Measurements from ENCODE around the gene ZFP69.

The ZFP69 gene

DNA sequence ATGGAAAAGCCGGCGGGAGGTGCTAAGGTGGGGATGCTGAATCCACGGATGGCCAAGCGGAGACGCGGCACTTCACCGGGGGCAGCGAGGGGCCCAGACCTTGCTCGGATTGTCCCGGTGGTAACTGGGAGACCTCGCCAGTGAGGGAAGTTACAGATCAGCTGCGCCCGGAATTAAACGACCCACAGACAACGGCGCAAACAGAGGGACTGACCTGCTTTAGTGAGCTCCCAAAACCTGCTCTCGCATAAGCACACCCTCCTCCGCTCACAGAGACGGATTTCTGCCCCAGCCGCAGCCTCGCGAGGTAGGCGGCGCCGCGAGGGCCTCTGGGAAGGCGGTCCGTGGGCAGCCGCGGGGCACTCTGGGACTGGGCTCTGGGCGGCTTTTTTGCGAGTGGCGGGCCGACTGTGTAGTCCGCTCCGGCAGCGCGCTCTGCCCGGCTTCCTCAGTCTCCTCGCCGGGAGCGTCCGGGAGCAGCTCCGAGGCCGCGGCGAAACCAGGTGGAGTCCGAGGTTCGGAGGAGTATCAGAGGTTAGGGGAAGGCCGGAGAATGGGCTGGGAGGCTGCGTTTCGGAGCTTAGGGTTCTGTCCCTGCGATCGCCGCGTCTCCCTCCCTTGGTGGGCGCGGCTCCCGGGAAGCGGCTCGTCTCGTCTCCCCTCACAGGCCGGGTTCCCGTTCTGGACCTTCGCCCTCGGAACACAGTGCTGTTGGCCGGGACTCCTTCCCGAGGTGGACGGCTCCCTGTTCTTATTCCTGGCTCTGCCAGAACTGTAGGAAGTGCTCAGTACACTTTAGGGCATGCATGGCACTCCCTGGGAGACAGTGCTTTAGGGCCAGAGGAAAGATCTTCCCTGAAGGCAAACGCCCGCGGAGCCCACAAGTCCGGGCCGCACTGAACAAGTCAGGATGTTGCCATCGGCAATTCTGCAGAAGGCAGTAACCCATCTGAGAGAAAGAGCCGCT lies 31.6 kb downstream of the ZFP69 start, which contains the start of gene EXO5:
TSS of gene EXO5 (plus strand) at position 393 of the 967 bp plus-strand sequence. CDS start 5,778 bp downstream, outside the sequence.
- peak; percentile 76 for DNase-seq

DNA sequence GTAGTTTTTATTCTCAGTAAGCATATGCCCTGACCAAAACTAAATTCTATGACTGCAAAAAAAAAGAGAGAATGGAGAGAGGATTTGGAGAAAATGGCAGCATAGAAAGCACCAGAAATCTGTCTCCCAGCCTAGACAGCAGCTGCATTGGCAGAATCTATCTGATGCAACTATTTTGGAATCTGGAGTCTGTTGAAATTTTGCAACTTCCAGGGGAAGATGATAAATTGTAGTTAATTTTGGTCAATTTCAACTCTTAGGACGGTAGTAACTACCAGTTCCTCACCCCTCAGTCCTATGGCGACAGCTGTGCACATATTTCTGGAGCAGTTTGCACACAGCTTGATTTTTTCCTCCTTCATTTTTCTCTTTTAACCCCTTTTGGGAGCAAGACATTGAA lies 42.4 kb downstream of the ZFP69 start:
- no peak for DNase-seq

DNA sequence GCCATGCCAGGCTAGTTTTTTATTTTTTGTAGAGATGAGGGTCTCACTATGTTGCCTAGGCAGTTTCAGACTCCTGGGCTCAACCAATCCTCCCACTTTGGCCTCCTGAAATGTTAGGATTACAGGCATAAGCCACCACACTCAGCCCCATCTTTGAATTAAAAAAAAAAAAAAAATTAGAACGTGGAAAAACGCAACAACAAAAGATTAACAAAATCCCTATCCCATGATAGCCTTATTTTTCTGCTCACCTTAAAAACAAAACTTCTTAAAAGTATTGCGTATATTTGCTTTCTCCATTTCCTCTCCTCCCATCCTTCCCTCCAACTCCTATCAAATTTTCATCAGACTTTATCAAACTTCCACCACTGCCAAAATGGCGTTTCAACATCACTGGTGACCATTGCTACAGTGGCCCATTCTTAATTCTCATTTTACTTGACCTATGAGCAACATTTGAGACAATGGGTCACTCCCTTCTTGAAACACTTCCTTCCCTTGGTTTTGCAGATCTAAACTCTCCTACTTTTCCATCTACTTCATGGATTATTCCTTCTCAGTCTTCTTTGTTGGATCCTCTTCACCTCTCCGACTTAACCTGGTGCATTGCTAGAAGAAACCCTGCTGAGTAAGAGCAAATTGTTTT lies 53.8 kb downstream of the ZFP69 start:
- DNase-seq = no peak

DNA sequence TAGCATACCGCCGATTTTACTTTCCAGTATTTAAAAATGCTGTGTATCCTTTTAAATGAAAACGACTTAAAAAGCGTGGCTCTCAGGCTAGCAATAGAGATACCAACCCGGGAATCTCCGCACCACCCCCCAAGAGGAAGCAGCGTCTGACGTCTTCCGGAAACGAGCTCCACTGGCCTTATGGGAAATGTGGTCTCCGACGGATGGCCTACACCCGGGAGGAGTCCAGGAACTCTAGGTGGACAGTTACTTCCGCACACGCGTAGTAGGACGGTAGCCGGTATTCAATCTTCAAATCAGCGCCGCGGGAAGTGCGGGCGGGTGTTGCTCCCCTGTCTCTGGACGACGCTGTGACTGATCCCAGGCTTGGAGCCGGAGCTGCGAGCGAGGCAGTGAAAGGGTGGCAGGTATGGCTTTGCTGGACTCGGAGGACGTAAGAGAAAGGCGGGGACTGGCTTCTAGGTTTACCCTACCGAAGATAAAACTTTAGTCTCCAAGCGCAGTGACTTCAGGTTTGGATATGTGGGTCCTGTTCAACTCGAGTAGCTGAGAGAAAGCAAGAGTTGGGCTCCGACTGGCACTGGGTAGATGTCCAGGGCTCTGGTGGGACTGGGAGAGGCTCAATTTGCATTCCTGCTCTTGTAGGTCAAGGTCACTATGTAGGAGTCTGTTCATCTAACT lies 54.4 kb downstream of the ZFP69 start, which contains the start of gene ZNF684:
TSS of gene ZNF684 (plus strand) at position 257 of the 681 bp plus-strand sequence. CDS start 1,530 bp downstream, outside the sequence.
- DNase-seq = peak; percentile 73

DNA sequence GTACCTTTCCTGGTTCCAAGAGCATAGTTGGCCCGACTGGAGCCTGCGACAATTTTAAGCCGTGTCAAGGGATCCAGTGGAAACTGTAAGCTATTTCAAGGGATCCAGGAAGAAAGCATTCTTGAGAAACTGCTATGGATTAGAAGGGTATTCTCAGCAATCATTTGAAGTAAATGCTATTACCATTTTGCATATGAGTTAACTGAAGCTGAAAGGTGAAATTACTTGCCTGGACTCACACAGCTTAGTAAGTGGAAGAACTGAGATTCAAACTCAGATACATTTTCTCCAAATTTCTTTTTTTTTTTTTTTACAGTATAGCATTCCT lies 54.9 kb downstream of the ZFP69 start:
- DNase-seq = no peak

DNA sequence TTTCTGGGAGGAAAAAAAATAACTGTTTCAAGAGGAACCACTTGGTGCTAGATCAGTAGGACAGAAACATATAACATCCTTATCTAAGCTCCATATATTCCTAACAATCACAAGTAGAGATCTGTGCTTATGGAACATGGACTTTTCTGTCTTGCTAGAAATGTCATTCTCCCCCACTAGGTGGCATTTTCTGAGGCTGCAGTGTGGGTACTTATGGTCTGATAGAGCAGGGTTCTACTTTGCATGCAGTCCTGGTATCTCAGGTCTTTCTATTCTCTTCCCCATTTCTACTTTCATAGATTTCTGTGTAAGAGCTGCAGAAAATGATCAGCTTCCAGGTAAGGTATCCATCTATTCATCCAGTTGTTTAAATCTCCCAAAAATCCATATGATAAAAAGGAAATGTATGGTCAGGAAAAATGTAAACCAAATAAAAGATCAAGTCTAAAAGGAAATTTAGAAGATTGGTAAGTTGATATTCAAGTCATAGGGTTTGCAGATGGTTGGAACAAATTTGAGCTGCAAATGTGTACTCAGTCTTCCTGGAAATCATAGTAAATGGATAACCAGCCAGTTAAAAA lies 55.8 kb downstream of the ZFP69 start:
- no peak for DNase-seq

DNA sequence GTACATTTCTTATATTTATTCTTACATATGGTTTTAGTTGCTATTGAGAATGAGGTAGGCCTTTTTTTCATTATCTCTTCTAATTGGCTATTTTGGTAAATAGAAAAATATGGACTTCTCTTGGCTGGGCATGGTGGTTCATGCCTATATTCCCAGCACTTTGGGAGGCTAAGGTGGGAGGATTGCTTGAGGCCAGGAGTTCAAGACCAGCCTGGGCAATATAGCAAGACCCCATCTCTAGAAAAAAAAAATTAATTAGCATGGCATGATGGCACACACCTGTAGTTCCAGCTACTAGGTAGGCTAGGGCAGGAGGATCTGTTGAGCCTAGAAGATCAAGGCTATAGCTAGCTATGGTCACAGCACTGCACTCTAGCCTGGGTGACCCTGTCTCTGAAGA lies 57.5 kb downstream of the ZFP69 start:
- DNase-seq = no peak

DNA sequence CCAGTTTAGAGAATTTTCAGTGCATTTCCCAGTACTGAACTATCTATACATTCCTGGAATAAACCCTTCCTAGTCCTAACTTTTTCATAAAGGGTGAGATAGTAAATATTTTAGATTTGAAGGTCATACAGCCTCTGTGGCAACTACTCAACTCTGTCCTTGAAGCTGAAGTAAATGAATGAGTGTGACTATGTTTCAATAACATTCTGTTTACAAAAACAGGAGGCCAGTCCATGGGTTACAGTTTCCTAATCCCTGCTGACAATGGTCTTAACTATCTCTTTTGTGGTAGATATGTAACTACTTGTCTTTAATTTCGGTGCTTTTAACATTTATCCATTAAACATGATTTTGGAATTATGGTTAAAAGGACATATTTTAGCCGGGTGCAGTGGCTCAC lies 58.6 kb downstream of the ZFP69 start:
- DNase-seq = no peak

DNA sequence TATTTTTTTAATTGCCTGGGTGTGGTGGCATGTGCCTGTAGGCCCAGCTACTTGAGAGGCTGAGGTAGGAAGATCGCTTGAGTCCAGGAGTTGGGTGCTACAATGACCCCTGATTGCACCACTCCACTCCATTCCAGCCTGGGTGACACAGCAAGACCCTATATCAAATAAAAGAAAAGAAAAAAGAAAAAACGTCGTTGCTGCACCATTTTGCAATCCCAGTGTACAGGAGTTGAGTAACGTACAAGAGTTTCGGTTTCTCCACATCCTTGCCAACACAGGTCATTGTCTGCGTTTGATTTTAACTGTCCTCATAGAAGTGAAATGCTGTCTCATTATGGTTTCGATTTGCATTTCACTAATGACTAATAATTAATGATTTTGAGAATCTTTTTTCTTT lies 62.2 kb downstream of the ZFP69 start:
- DNase-seq = no peak

Measured in activated effector memory CD4-positive, alpha-beta T cell treated with Interleukin-2 at 50 U/mL for 16 hours (primary cell).